Smooth muscle cell (in vitro differentiated cells): ENCODE measurements around the gene UCK2. TPM values are rescaled to one million over a fixed set of nuclear protein-coding genes. Genes with fewer than 3 reads are reported as not detected.

Experiments used
- DNase-seq: peaks from one replicate; lab custom pipeline; 2025; ENCODE audit not compliant: unreplicated experiment; lab: John Stamatoyannopoulos, UW
- H2AFZ ChIP-seq: fragments of 200-600 bp; sonication (generic); 2 replicates; pipeline ENCODE4 v1.6.0; 2016; ENCODE audit warnings: antibody characterized with exemption, low read depth, mild to moderate bottlenecking
- H3F3A ChIP-seq: fragments of 200-600 bp; sonication (generic); 2 replicates; pipeline ENCODE4 v1.6.0; 2017; ENCODE audit warnings: antibody characterized with exemption, low read depth
- H3K27ac ChIP-seq: fragments of 200-600 bp; sonication (generic); 2 replicates; pipeline ENCODE4 v1.5.1; 2016; ENCODE audit warnings: low read depth, mild to moderate bottlenecking
- H3K27me3 ChIP-seq: fragments of 200-600 bp; sonication (generic); 2 replicates; pipeline ENCODE4 v1.6.1; 2016; ENCODE audit warnings: low read depth, mild to moderate bottlenecking
- H3K36me3 ChIP-seq: fragments of 200-600 bp; sonication (generic); 2 replicates; pipeline ENCODE4 v1.5.1; 2016; ENCODE audit warnings: low read depth
- H3K4me1 ChIP-seq: fragments of 200-600 bp; sonication (generic); 2 replicates; pipeline ENCODE4 v1.5.1; 2016; ENCODE audit warnings: low read depth
- H3K4me2 ChIP-seq: fragments of 200-600 bp; sonication (generic); 2 replicates; pipeline ENCODE4 v1.6.0; 2016; ENCODE audit warnings: mild to moderate bottlenecking
- H3K4me3 ChIP-seq: fragments of 200-600 bp; sonication (generic); 2 replicates; pipeline ENCODE4 v1.5.1; 2016; ENCODE audit warnings: mild to moderate bottlenecking
- H3K79me2 ChIP-seq: fragments of 200-600 bp; sonication (generic); 2 replicates; pipeline ENCODE4 v1.6.0; 2016; ENCODE audit warnings: low read depth, mild to moderate bottlenecking
- H3K9ac ChIP-seq: fragments of 200-600 bp; sonication (generic); 2 replicates; pipeline ENCODE4 v1.6.0; 2016; ENCODE audit warnings: low read depth
- H3K9me3 ChIP-seq: fragments of 200-600 bp; sonication (generic); replicated peaks from 2 replicates; pipeline ENCODE4 v1.5.1; 2016; ENCODE audit warnings: low read depth
- H4K20me1 ChIP-seq: fragments of 200-600 bp; sonication (generic); 2 replicates; pipeline ENCODE4 v1.6.0; 2016; ENCODE audit warnings: low read depth
- WGBS: methylation state at CpG from one replicate; pipeline ENCODE4 v1.1.7; 2016; ENCODE audit warnings: low lambda C conversion rate; 5-methylcytosine and 5-hydroxymethylcytosine counted together
- polyA plus RNA-seq: library from polyadenylated mRNA; unstranded; fragments of >200 nt; fragmentation: Nextera tagmentation; extraction: Ambion mirVana; gene quantifications from 2 replicates; pipeline ENCODE4 v1.2.1, GENCODE V29; 2016
- total RNA-seq: library from RNA; depleted of rRNA; stranded (reverse); fragments of >200 nt; gene quantifications from 2 replicates; pipeline ENCODE4 v1.2.3, GENCODE V29; 2014
- TF ChIP-seq, protein P1 (sequence below): fragments of 200-600 bp; sonication (generic); IDR thresholded peaks from 2 replicates; pipeline ENCODE4 v1.5.1; 2017; ENCODE audit warnings: borderline replicate concordance, mild to moderate bottlenecking, antibody characterized with exemption; ENCODE audit not compliant: insufficient read depth, poor library complexity, severe bottlenecking

UCK2 gene
- total and polyA plus RNA-seq, 2 experiments from 2014 or later: 32.6 to 39.5 TPM

DNA sequence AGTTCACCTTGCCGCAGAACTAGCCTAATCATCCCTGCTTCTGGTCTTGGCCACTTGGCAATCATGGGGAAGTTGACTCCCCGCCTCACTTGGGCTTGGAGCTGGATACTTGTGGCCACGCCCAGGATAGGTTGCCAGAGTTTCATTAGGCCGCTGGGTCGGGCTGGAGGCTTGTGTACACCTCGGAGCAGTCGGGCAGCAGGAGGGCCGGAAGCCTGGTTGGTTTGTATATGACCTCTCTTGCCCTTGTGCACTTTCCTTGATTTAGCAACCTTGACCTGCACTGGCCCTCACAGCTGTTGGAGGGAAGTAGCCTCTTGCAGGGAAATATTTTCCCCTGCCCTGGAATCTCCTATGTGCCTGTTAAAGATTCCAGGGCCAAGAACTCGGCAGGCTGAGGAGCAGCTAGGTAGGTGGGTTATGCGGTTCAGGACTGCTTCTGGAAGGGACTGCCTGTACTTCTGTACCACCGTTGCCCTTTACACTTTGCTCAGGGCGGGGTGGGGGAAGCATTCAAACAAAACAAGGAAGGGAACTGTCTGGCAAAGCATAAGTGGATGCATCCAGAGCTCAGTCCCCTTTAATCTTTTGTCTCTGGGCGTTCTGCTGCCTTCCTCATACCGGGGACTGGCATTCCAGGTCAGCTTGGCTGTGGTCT is 83.5 kb downstream of the UCK2 start:
- Histone ChIP-seq H4K20me1 (no peaks in the 10 kb centered on the region), H3F3A (no peaks in the 10 kb centered on the region), H3K9ac (no peak overlapping the region), H3K36me3 (no peaks in the 10 kb centered on the region), H3K27ac (no peak overlapping the region), H2AFZ (no peak overlapping the region), H3K4me1 (no peaks in the 10 kb centered on the region), H3K27me3 (no peaks in the 10 kb centered on the region), H3K4me2 (no peak overlapping the region), H3K79me2 (no peaks in the 10 kb centered on the region), H3K9me3 (no peaks in the 10 kb centered on the region), H3K4me3 (no peak overlapping the region)
- WGBS: 91% methylated on average over 14 of the region's 14 CpGs
- DNase-seq: no peak
- TF ChIP-seq, protein P1, sequence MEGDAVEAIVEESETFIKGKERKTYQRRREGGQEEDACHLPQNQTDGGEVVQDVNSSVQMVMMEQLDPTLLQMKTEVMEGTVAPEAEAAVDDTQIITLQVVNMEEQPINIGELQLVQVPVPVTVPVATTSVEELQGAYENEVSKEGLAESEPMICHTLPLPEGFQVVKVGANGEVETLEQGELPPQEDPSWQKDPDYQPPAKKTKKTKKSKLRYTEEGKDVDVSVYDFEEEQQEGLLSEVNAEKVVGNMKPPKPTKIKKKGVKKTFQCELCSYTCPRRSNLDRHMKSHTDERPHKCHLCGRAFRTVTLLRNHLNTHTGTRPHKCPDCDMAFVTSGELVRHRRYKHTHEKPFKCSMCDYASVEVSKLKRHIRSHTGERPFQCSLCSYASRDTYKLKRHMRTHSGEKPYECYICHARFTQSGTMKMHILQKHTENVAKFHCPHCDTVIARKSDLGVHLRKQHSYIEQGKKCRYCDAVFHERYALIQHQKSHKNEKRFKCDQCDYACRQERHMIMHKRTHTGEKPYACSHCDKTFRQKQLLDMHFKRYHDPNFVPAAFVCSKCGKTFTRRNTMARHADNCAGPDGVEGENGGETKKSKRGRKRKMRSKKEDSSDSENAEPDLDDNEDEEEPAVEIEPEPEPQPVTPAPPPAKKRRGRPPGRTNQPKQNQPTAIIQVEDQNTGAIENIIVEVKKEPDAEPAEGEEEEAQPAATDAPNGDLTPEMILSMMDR: no peak

DNA sequence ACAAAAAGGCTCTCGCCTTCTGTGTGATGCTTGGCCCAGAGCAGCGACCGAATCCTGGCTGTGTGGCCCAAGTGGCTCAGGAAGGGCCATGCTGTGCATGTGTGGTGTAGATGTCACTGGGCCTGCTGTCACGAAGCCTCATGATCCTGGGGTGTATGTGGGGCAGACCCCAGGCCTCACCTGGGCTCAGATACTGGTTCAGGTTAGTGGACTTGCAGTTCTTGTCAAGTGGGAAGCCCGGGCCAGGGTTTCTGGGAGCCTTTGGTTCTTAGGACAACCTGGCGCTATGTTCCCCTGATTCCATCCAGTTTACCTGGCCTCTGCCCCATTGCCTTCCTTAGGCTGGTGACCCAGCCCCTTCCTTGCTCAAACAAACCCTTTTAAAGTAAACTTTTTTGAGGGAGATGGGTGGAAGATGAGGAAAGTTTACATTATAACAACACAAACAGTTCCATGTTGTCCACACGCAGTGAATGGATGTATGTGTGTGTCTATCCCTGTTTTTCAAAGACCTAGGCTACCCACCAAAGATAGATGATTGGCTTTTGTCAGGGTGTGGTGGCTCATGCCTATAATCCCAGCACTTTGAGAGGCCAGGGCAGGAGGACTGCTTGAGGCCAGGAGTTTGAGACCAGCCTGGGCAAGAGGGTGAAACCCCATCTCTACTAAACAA is 84.3 kb downstream of the UCK2 start:
- H3F3A ChIP-seq: no peaks in the 10 kb centered on the region
- no peak overlapping the region for H3K4me3 ChIP-seq
- no peak overlapping the region for H3K27ac ChIP-seq
- no peak overlapping the region for H3K4me2 ChIP-seq
- H4K20me1 ChIP-seq: no peaks in the 10 kb centered on the region
- no peaks in the 10 kb centered on the region for H3K79me2 ChIP-seq
- H3K9me3 ChIP-seq: no peaks in the 10 kb centered on the region
- WGBS: over 99% methylated on average over 7 of the region's 7 CpGs
- DNase-seq: no peak
- no peak overlapping the region for H3K9ac ChIP-seq
- H2AFZ ChIP-seq: no peak overlapping the region
- H3K4me1 ChIP-seq: no peaks in the 10 kb centered on the region
- no peaks in the 10 kb centered on the region for H3K36me3 ChIP-seq
- TF ChIP-seq, protein P1: no peak
- H3K27me3 ChIP-seq: no peaks in the 10 kb centered on the region

DNA sequence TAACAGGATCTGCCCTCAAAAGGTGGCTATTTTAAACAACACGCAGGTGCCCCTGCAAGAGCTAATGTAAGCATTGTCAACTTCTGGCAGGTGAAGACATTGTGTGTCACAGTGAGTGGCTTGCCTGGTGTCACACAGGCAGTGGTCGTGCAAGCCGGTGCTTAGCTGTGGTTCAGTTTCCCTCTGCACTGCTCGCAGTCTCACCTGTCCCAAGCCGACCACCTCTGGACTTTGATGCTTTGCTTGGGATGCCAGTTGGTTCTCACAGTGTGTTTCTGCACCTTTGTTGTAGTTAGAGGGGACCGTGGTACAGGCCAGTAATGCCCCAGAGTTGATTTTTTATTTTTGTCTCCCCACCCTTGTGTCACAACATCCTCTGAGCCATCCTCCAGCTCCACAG is 85.2 kb downstream of the UCK2 start:
- DNase-seq: no peak
- Histone ChIP-seq H3K4me1 (no peaks in the 10 kb centered on the region), H3K36me3 (no peaks in the 10 kb centered on the region), H3K27me3 (no peaks in the 10 kb centered on the region), H2AFZ (no peak overlapping the region), H3K27ac (no peak overlapping the region), H3K9me3 (no peaks in the 10 kb centered on the region), H3K4me2 (no peak overlapping the region), H3F3A (no peaks in the 10 kb centered on the region), H3K4me3 (no peak overlapping the region), H3K9ac (no peak overlapping the region), H3K79me2 (no peaks in the 10 kb centered on the region), H4K20me1 (no peaks in the 10 kb centered on the region)
- TF ChIP-seq, protein P1: no peak
- 93% methylated on average over 6 of the region's 6 CpGs for WGBS
